HL-60 (cell line): ENCODE data around the gene UCP3.

Experiments used
- GABPA ChIP-seq: IDR thresholded peaks from 2 replicates; pipeline ENCODE4 v1.6.1; 2012; ENCODE audit warnings: low read depth
- POLR2AphosphoS5 ChIP-seq: IDR thresholded peaks from 2 replicates; pipeline ENCODE4 v1.6.1; 2012; ENCODE audit warnings: low read depth
- SPI1 ChIP-seq: IDR thresholded peaks from 2 replicates; pipeline ENCODE4 v1.6.1; 2012; ENCODE audit warnings: low read depth, mild to moderate bottlenecking, borderline replicate concordance
- TF ChIP-seq, protein P1 (sequence below): IDR thresholded peaks from one replicate; pipeline ENCODE4 v1.5.1; 2011; ENCODE audit warnings: low read length, control low read depth, inconsistent platforms; ENCODE audit not compliant: insufficient read depth
- TF ChIP-seq, protein P2 (sequence below): IDR thresholded peaks from 2 replicates; pipeline ENCODE4 v1.6.1; 2012; ENCODE audit warnings: low read depth; ENCODE audit not compliant: insufficient replicate concordance

DNA sequence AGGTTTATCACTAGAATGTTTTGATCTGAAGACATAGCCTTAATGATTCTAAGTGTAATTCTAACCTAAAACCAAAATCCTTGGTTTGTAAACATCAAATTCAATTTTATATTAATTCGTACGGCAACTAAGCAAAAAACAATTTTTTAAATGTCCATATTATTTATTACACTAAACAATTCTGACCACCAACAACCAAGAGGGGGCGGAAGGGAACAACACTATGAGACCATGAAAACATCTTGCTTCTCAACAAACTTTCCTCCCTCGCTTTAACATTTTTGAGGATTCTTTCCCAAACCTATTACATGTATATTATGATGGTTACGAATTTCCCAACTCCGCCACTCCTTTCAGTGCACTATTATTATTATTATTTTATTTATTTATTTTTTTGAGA lies 19.7 kb downstream of the UCP3 start:
- TF ChIP-seq, protein P1, sequence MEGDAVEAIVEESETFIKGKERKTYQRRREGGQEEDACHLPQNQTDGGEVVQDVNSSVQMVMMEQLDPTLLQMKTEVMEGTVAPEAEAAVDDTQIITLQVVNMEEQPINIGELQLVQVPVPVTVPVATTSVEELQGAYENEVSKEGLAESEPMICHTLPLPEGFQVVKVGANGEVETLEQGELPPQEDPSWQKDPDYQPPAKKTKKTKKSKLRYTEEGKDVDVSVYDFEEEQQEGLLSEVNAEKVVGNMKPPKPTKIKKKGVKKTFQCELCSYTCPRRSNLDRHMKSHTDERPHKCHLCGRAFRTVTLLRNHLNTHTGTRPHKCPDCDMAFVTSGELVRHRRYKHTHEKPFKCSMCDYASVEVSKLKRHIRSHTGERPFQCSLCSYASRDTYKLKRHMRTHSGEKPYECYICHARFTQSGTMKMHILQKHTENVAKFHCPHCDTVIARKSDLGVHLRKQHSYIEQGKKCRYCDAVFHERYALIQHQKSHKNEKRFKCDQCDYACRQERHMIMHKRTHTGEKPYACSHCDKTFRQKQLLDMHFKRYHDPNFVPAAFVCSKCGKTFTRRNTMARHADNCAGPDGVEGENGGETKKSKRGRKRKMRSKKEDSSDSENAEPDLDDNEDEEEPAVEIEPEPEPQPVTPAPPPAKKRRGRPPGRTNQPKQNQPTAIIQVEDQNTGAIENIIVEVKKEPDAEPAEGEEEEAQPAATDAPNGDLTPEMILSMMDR: no peak
- TF ChIP-seq POLR2AphosphoS5 (no peak), SPI1 (no peak), GABPA (no peak)
- TF ChIP-seq, protein P2, sequence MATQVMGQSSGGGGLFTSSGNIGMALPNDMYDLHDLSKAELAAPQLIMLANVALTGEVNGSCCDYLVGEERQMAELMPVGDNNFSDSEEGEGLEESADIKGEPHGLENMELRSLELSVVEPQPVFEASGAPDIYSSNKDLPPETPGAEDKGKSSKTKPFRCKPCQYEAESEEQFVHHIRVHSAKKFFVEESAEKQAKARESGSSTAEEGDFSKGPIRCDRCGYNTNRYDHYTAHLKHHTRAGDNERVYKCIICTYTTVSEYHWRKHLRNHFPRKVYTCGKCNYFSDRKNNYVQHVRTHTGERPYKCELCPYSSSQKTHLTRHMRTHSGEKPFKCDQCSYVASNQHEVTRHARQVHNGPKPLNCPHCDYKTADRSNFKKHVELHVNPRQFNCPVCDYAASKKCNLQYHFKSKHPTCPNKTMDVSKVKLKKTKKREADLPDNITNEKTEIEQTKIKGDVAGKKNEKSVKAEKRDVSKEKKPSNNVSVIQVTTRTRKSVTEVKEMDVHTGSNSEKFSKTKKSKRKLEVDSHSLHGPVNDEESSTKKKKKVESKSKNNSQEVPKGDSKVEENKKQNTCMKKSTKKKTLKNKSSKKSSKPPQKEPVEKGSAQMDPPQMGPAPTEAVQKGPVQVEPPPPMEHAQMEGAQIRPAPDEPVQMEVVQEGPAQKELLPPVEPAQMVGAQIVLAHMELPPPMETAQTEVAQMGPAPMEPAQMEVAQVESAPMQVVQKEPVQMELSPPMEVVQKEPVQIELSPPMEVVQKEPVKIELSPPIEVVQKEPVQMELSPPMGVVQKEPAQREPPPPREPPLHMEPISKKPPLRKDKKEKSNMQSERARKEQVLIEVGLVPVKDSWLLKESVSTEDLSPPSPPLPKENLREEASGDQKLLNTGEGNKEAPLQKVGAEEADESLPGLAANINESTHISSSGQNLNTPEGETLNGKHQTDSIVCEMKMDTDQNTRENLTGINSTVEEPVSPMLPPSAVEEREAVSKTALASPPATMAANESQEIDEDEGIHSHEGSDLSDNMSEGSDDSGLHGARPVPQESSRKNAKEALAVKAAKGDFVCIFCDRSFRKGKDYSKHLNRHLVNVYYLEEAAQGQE: no peak
